Measurements from ENCODE around the gene ABCA13.

ABCA13 gene

DNA sequence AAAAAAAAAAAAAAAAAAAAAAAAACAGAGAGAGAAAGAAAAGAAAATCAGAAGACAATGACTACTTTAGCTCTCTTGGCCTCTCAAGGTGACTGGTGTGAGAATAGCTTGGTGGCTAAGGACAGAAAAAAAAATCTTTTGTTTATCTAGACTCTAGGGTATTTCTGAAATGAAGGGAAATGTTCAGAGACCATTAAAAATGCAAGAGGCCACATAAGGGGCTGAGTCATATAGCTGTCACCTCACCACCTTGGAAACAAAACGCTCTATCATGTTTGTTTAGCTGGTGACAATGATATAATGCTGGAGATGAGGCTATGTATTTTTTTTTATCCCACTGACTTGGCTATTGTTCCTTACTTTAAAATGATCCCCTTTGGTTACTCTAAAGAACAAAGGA lies 466.1 kb downstream of the ABCA13 start:
- no peak for DNase-seq (ENCODE audit: low read depth)

DNA sequence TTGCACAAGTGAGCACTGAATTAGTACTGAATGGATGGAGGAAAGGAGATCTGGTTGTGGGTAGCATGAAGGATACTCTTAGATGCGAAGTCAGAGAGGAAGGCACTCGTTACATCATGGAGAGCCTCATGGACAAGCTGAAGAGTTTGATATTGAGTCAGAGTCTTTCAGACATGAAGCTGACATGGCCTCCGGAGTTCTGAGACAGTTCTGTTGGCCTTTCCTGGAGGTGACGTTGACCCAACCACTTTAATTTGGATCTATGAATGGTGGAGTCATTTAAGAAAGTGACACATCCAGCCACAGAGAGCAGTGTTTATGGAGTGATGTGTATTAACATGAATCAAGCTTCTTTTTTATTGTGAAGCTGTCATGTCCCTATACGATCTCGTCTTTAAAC lies 466.8 kb downstream of the ABCA13 start:
- no peak for DNase-seq (ENCODE audit: low read depth)

DNA sequence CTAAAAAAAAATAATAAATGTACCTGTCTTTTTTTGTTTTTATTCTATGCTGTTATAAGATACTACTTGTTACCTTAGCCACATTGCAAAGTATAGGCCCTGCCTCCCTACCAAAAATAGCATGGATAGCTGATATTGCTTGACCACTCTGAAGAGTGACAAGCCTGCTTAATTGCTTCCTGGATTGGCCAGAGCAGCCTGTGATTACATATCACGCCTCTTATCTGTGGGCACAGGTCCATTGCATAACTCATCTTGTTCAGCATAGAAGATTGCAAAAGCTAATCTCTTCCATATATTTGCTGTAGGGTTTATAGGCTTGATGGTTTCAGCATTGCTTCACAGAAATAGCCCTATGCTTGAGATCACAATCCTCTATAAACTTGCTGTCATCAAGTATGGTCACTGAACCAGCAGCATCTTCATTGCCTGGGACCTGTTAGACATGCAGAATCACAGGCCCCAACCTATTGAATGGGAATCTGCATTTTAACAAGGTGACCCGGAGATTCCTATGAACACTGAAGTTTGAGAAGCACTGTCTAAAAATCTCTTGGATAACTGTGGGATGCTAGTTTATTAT lies 472.3 kb downstream of the ABCA13 start:
- no peak for DNase-seq (ENCODE audit: low read depth)

DNA sequence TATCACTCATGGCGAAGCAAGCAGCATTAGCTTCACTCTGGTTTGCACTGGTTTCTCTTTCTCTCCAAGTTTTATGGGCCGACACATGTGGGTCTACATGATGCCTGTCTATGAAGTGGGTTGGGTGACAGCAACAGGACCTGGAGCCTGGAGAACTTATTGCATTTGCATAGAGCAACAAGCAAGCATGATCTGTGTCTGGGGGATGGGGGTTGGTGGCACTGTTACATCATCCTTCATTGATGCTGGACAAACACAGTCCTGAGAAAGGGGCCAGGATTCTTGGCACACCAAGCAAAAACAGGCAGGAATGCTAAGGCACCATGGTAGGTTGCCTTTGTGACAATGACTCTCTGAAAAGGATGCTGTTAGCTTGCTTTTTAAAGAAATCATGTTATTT lies 486.9 kb downstream of the ABCA13 start:
- DNase-seq (ENCODE audit: low read depth), result no peak

DNA sequence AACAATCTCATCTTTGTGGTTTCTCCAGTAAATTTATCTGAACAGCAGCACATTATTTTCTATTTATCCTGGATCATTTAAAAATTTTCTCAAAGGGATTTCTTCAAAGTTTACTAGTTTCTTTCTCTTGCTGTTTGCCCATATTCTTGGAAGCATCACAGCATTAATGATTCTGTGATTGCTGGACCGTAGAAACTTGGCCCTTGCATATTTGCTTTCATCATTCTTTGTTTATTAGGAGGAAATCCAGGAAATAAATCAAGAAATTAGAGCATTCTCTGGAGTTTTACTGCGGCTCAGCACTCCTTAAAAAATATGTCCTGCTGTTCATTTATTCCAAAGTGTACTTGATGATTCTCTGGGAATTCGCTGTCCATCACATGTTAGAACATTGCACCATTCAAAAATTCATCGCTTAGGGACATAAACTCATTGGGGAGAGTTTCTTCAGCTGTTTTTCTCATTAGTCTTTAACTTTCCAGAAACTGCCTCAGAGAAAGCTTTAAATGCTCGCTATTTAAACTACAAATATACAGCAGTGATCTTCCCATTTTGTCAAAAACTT lies 489.1 kb downstream of the ABCA13 start:
- DNase-seq (ENCODE audit: low read depth), result no peak

DNA sequence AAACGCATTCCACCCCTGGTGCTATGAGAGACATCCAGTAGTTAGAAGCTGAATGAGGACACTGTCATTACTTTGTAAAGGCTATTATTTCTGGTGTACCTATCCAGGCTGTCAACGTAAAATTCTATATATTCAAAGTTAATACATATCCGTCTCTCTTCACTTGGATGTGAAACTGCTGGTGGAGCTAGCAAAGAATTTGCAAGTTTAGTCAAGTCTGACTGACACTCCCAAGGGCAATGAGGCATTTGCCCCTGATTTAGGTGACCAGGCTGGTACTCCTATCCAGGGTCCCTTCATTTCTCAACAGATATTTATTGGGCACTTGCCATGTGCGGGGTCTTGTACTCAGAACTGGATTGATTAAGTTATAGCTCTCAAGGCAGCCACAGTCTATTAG lies 493.0 kb downstream of the ABCA13 start:
- DNase-seq (ENCODE audit: low read depth), result no peak

DNA sequence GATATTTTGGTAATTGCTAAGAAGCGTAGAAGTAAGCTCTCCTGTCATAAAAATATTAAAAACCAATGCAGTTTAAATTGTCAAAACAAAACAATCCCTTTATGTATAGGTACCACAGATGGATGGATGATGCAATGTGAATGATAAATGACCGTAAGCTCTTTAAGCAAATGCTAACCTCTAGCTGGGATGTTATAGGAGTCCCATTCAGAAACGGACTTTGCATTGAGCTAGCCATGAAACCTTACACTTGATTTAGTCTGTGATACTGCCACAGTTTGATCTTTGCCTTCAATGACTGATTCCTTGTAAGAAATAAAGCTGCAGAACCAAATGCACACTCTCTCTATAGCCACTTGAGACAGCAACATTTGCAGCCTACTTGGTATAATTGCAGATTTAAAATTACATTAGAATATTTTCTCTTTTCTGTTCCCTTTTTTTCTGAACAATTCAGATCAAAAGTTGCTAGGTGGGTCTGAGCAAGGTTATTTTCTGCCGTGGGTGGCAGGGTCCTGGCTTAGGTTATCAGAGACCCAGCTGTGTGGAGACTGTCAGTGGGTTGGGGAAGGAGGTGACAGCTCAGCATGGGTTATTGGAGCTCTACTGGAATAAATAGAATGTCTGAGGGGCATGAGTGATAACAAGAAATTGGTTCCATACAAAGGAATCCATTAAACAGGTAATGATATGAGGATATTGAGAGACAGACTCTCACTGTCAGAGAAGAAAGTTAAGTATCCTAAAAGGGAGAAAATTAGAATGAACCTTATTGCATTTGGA lies 494.3 kb downstream of the ABCA13 start:
- no peak for DNase-seq (ENCODE audit: low read depth)

DNA sequence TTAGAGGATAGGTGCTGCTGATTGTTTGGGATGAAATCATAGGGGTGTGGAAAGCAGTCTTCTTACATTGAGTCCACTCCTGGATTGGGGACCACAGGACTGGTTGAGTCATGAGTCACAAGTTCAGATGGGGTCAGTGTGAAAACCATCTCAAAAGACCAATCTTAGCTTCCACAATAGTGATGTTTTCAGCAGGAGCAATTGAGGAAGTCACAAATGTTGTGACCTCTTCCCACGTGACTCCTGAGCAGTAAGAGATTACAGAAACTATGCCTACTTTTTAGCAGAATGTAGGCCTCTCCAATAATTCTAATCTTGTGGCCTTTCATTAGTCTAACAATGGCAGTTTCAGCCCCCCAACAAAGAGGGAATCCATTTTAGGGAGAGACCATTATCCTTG lies 496.1 kb downstream of the ABCA13 start:
- DNase-seq (ENCODE audit: low read depth), result no peak

DNA sequence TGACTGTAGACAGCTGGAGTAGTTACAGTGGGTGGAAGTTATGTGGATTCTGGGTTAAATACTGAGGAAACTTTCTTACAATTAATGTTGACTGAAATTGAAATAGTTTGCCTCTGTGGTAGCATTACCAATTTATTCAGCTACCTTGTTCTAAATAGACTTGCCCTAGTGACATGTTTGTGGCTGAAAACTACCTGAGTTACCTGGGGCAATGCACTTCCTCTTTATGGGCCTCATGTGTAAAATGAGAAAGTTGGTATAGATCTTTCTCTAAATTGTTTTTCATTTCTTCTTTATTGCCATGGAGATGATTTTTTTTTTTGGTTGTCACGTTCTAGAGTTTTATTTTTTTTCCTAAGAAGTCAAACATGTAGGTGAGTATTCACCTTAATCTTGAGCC lies 500.4 kb downstream of the ABCA13 start:
- DNase-seq (ENCODE audit: low read depth), result no peak

DNA sequence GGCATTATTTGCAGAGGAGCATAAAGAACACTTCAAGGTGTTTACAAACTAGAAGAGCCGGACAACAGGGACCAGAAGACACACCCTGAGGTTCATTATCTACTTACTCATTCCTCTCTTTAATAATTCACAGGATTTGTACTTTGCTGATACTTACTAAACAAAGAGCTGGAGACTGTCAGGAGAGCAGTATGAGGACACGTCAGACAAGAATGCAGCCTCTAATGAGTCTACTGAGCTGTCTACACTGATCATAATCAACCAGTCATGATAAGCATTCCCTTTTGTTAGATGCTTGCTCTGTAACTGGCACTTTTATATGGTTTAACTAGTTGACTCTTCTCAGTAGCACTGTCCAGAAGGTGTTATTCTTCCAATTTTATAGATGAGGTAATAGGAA lies 509.7 kb downstream of the ABCA13 start:
- DNase-seq (ENCODE audit: low read depth), result no peak

DNA sequence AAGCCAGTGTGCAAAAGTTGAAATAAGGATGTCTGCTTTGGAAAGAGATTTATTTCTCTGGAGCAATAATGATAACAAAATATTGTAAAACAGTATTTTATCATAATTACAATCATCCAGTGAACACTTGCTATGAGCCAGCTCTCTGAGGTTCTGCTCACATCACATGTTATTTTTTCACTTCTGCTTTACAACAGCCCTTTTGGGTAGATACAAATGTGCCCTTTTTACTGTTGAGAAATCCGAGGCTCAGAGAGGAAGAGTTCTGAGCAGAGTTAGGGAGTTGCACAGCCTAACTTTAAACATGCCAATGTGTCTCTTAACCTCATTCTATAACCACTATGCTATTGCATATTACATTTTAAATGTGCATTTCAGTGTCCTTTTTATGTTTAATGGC lies 520.5 kb downstream of the ABCA13 start:
- no peak for DNase-seq (ENCODE audit: low read depth)
